Transverse colon (tissue), 4 donors: ENCODE data around the gene PSMB4. TPM values are rescaled to one million over a fixed set of nuclear protein-coding genes. Genes with fewer than 3 reads are reported as not detected.

Experiments used
- DNase-seq: peaks from one replicate; pipeline ENCODE4 v3.0.0-alpha.2; 2019
- H3K27ac ChIP-seq, 4 donors: fragments of 200-600 bp; sonication (generic); 2 replicates each; pipeline ENCODE4 v1.5.1; 2016 to 2018; ENCODE audit warnings: inconsistent platforms in 4 of 4
- H3K27me3 ChIP-seq: fragments of 200-600 bp; sonication (generic); 2 replicates; pipeline ENCODE4 v1.5.1; 2017; ENCODE audit warnings: inconsistent platforms
- H3K36me3 ChIP-seq, 4 donors: fragments of 200-600 bp; sonication (generic); 2 replicates each; pipeline ENCODE4 v1.5.1; 2017 to 2019; ENCODE audit warnings: inconsistent platforms in 4 of 4
- H3K4me1 ChIP-seq, 4 donors: fragments of 200-600 bp; sonication (generic); 2 replicates each; pipeline ENCODE4 v1.5.1; 2017 to 2020; ENCODE audit warnings: inconsistent platforms in 4 of 4
- H3K4me3 ChIP-seq, 4 donors: fragments of 200-600 bp; sonication (generic); 1 replicate in 1 of 4; 2 replicates in 3 of 4; pipeline versions ENCODE4 v1.5.1 to v1.6.1; 2017 to 2019; ENCODE audit warnings: inconsistent platforms in 4 of 4
- H3K9me3 ChIP-seq, 2 donors: fragments of 200-600 bp; sonication (generic); 2 replicates each; pipeline ENCODE4 v1.5.1; 2017 to 2019; ENCODE audit warnings: inconsistent platforms in 2 of 2
- EP300 ChIP-seq: sonication (generic); formaldehyde crosslinking; IDR thresholded peaks from one replicate; pipeline ENCODE4 v1.6.1; 2017; ENCODE audit warnings: antibody characterized with exemption, low read depth
- POLR2A ChIP-seq: fragments of 450-650 bp; IDR thresholded peaks from one replicate; pipeline ENCODE4 v1.6.1; 2016; ENCODE audit warnings: antibody characterized with exemption, mild to moderate bottlenecking, moderate library complexity
- POLR2AphosphoS5 ChIP-seq, 3 donors: sonication (generic); formaldehyde crosslinking; IDR thresholded peaks; one replicate each; pipeline ENCODE4 v1.6.1; 2016; ENCODE audit warnings: antibody characterized with exemption in 3 of 3
- WGBS, 2 donors: methylation state at CpG; one replicate each; pipeline ENCODE4 v1.1.5; 2018; ENCODE audit warnings: low coverage in 1 of 2; 5-methylcytosine and 5-hydroxymethylcytosine counted together
- in situ Hi-C, 4 donors: fragments of 200-750 bp; cut with MboI; loops; one replicate each; pipeline versions ENCODE4 v1.15.0 to v1.15.1; 2017; ENCODE audit warnings: low sequenced_read_pairs in 3 of 4, low pct_ligation_motif_present in 1 of 4, low pct_unique_long_range_greater_than_20kb in 1 of 4
- intact Hi-C: fragments of 100-400 bp; cut with DNase I; formaldehyde crosslinking; loops from one replicate; pipeline ENCODE4 v1.15.1; 2023; ENCODE audit warnings: low total_unique reads
- total RNA-seq, 4 donors: library from RNA; depleted of rRNA; stranded (reverse); fragments of >200 nt; gene quantifications; one replicate each; pipeline ENCODE4 v1.1.0, GENCODE V29; 2016
- TF ChIP-seq, protein P1 (sequence below), 5 experiments: fragments of 200-600 bp in 3 of 5; fragments of 450-650 bp in 2 of 5; sonication (generic) in 3 of 5; IDR thresholded peaks; 1 replicate in 2 of 5; 2 replicates in 3 of 5; pipeline ENCODE4 v1.5.1; 2016 to 2017; ENCODE audit warnings: antibody characterized with exemption in 5 of 5, inconsistent platforms in 3 of 5, mild to moderate bottlenecking in 2 of 5, moderate library complexity in 1 of 5

PSMB4 gene
- total RNA-seq, 4 donors from 2014 or later: 84.4 to 188 (median 140) TPM

DNA sequence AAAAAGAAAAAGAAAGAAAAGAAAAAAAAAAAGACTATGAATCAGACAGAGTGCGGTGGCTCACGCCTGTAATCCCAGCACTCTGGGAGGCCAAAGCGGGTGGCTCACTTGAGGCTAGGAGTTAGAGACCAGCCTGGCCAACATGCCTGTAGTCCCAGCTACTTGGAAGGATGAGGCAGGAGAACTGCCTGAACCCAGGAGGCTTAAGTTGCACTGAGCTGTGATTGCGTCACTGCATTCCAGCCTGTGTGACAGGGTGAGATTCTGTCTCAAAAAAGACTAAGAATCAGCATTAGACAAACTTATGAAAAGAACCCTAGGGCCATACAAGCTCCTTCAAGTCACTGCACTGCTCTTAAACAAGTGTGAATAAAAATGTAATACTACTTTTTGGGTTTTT lies 16.9 kb downstream of the PSMB4 start:
- Histone ChIP-seq H3K27me3 (no peaks in the 10 kb centered on the region), H3K27ac (no peak overlapping the region), H3K36me3 (peaks cover 0 to 48% (median 27%) of the 10 kb centered on the region in 4 donors), H3K9me3 (no peaks in the 10 kb centered on the region), H3K4me1 (no peaks in the 10 kb centered on the region), H3K4me3 (no peak overlapping the region)
- intact Hi-C loops (no loop called here), in situ Hi-C loops (no loop called here)
- TF ChIP-seq POLR2AphosphoS5 (IDR thresholded peaks at IDR 0.05) (no peak), POLR2A (no peak), EP300 (no peak)
- TF ChIP-seq, protein P1, sequence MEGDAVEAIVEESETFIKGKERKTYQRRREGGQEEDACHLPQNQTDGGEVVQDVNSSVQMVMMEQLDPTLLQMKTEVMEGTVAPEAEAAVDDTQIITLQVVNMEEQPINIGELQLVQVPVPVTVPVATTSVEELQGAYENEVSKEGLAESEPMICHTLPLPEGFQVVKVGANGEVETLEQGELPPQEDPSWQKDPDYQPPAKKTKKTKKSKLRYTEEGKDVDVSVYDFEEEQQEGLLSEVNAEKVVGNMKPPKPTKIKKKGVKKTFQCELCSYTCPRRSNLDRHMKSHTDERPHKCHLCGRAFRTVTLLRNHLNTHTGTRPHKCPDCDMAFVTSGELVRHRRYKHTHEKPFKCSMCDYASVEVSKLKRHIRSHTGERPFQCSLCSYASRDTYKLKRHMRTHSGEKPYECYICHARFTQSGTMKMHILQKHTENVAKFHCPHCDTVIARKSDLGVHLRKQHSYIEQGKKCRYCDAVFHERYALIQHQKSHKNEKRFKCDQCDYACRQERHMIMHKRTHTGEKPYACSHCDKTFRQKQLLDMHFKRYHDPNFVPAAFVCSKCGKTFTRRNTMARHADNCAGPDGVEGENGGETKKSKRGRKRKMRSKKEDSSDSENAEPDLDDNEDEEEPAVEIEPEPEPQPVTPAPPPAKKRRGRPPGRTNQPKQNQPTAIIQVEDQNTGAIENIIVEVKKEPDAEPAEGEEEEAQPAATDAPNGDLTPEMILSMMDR (IDR thresholded peaks at IDR 0.05): no peak
- no peak for DNase-seq
- WGBS, 2 donors: 96 to 100% methylated on average over 3 to 4 of the region's 4 CpGs

- H3K4me1 ChIP-seq: no peaks in the 10 kb centered on the region
- no peak overlapping the region for H3K27ac ChIP-seq
- WGBS, 2 donors: 80 to 94% methylated on average over 1 to 3 of the region's 3 CpGs
- no peaks in the 10 kb centered on the region for H3K9me3 ChIP-seq
- TF ChIP-seq POLR2AphosphoS5 (IDR thresholded peaks at IDR 0.05): no peak
- no peak for TF ChIP-seq EP300
- TF ChIP-seq, protein P1 (IDR thresholded peaks at IDR 0.05): no peak
- TF ChIP-seq POLR2A: no peak
- H3K4me3 ChIP-seq: no peak overlapping the region
- intact Hi-C loops: no loop called here
- peaks cover 0 to 52% (median 26%) of the 10 kb centered on the region in 4 donors for H3K36me3 ChIP-seq
- H3K27me3 ChIP-seq: no peaks in the 10 kb centered on the region
- in situ Hi-C loops: no loop called here
- DNase-seq: no peak
These were observed 18.7 kb downstream of the PSMB4 start for GRCh38 chr1:151418081-151418480.

- in situ Hi-C loops (no loop called here), intact Hi-C loops (no loop called here)
- TF ChIP-seq, protein P1 (IDR thresholded peaks at IDR 0.05): no peak
- TF ChIP-seq POLR2AphosphoS5 (IDR thresholded peaks at IDR 0.05): no peak
- no peak for TF ChIP-seq POLR2A
- TF ChIP-seq EP300: no peak
- Histone ChIP-seq H3K9me3 (no peaks in the 10 kb centered on the region), H3K27me3 (no peaks in the 10 kb centered on the region), H3K36me3 (peaks cover 0 to 58% (median 28%) of the 10 kb centered on the region in 4 donors), H3K4me3 (no peak overlapping the region), H3K27ac (no peak overlapping the region), H3K4me1 (no peaks in the 10 kb centered on the region)
- DNase-seq: no peak
- 76 to 100% methylated on average over 3 to 5 of the region's 5 CpGs for WGBS, 2 donors
These were observed 20.4 kb downstream of the PSMB4 start for GRCh38 chr1:151419819-151420218.

- no peak for DNase-seq
- Histone ChIP-seq H3K27ac (no peak overlapping the region), H3K4me3 (no peak overlapping the region), H3K27me3 (no peaks in the 10 kb centered on the region), H3K9me3 (no peaks in the 10 kb centered on the region), H3K36me3 (peaks cover 0 to 94% (median 26%) of the 10 kb centered on the region in 4 donors), H3K4me1 (no peaks in the 10 kb centered on the region)
- no peak for TF ChIP-seq EP300
- TF ChIP-seq, protein P1 (IDR thresholded peaks at IDR 0.05): no peak
- TF ChIP-seq POLR2AphosphoS5 (IDR thresholded peaks at IDR 0.05): no peak
- no peak for TF ChIP-seq POLR2A
- intact Hi-C loops (no loop called here), in situ Hi-C loops (loop anchor here in 1 of 4 donors (25.0 kb wide), 1 partner anchor 312 kb away; no protein-coding TSS in a partner anchor)
- WGBS, 2 donors: 65 to 73% methylated on average over 2 of the region's 2 CpGs
These were observed 25.7 kb downstream of the PSMB4 start for GRCh38 chr1:151425103-151425502.
